HUES64 (cell line): ENCODE data around the gene CCDC92B.

Experiments
- H3K27ac ChIP-seq: 2 replicates; pipeline ENCODE4 v1.7.0; 2013; ENCODE audit warnings: low read depth, low read length, inconsistent platforms
- H3K27me3 ChIP-seq: 2 replicates; pipeline ENCODE4 v1.6.1; 2013; ENCODE audit warnings: mild to moderate bottlenecking, low read length; ENCODE audit not compliant: insufficient read depth
- H3K36me3 ChIP-seq: 2 replicates; pipeline ENCODE4 v1.6.1; 2013; ENCODE audit warnings: mild to moderate bottlenecking, low read length; ENCODE audit not compliant: insufficient read depth
- H3K4me1 ChIP-seq: 2 replicates; pipeline ENCODE4 v1.6.1; 2013; ENCODE audit warnings: mild to moderate bottlenecking, low read length, moderate library complexity; ENCODE audit not compliant: insufficient read depth
- H3K4me3 ChIP-seq: 2 replicates; pipeline ENCODE4 v1.5.1; 2013; ENCODE audit warnings: mild to moderate bottlenecking, low read length, moderate library complexity
- H3K9ac ChIP-seq: 2 replicates; pipeline ENCODE4 v1.6.1; 2013; ENCODE audit warnings: mild to moderate bottlenecking, low read depth, low read length
- H3K9me3 ChIP-seq: 2 replicates; pipeline ENCODE4 v1.6.1; 2013; ENCODE audit warnings: low read depth, low read length; ENCODE audit not compliant: insufficient read depth
- WGBS: fragments of 150-250, 120-280 bp; methylation state at CpG from one replicate; pipeline ENCODE4 v1.1.7; 2013; ENCODE audit warnings: missing lambda C conversion rate; 5-methylcytosine and 5-hydroxymethylcytosine counted together

The CCDC92B gene

GRCh38 chr17:2719861-2720260 is 29.6 kb downstream of the CCDC92B start:
- Histone ChIP-seq H3K4me1 (peaks cover 9% of the 10 kb centered on the region), H3K36me3 (no peaks in the 10 kb centered on the region), H3K27me3 (no peaks in the 10 kb centered on the region), H3K9me3 (no peaks in the 10 kb centered on the region), H3K9ac (no peak overlapping the region), H3K4me3 (no peak overlapping the region), H3K27ac (no peak overlapping the region)
- 61% methylated on average over 4 of the region's 4 CpGs for WGBS

GRCh38 chr17:2718150-2718938 is 31.1 kb downstream of the CCDC92B start:
- no peaks in the 10 kb centered on the region for H3K27me3 ChIP-seq
- no peaks in the 10 kb centered on the region for H3K36me3 ChIP-seq
- WGBS = 84% methylated on average over 13 of the region's 13 CpGs
- H3K27ac ChIP-seq = no peak overlapping the region
- H3K9ac ChIP-seq = no peak overlapping the region
- no peak overlapping the region for H3K4me3 ChIP-seq
- H3K4me1 ChIP-seq = peaks cover 9% of the 10 kb centered on the region
- no peaks in the 10 kb centered on the region for H3K9me3 ChIP-seq

GRCh38 chr17:2716649-2717048 is 32.8 kb downstream of the CCDC92B start:
- H3K9ac ChIP-seq = no peak overlapping the region
- H3K4me3 ChIP-seq = no peak overlapping the region
- no peak overlapping the region for H3K27ac ChIP-seq
- H3K27me3 ChIP-seq = peaks cover 10% of the 10 kb centered on the region; the same call in 1 of the 2 replicates
- WGBS = 76% methylated on average over 5 of the region's 5 CpGs
- no peaks in the 10 kb centered on the region for H3K9me3 ChIP-seq
- H3K4me1 ChIP-seq = peaks cover 9% of the 10 kb centered on the region
- no peaks in the 10 kb centered on the region for H3K36me3 ChIP-seq

GRCh38 chr17:2713881-2714280 is 35.6 kb downstream of the CCDC92B start:
- Histone ChIP-seq H3K4me3 (no peak overlapping the region), H3K9me3 (no peaks in the 10 kb centered on the region), H3K27me3 (peaks cover 22% of the 10 kb centered on the region), H3K9ac (no peak overlapping the region), H3K27ac (no peak overlapping the region), H3K36me3 (no peaks in the 10 kb centered on the region), H3K4me1 (peaks cover 16% of the 10 kb centered on the region)
- WGBS = 96% methylated on average over 9 of the region's 9 CpGs

- peak overlapping the region; percentile 17; the same call in 1 of the 2 replicates for H3K27ac ChIP-seq
- H3K36me3 ChIP-seq = no peaks in the 10 kb centered on the region
- H3K9ac ChIP-seq = peak overlapping the region; percentile 84; the same call in 1 of the 2 replicates
- 67% methylated on average over 36 of the region's 36 CpGs for WGBS
- peak overlapping the region; percentile 80 for H3K4me3 ChIP-seq
- no peaks in the 10 kb centered on the region for H3K9me3 ChIP-seq
- peaks cover 22% of the 10 kb centered on the region for H3K27me3 ChIP-seq
- H3K4me1 ChIP-seq = peaks cover 20% of the 10 kb centered on the region
These were observed 37.0 kb downstream of the CCDC92B start for GRCh38 chr17:2712300-2713043.

- Histone ChIP-seq H3K9me3 (no peaks in the 10 kb centered on the region), H3K4me3 (peak within 1 kb of the TSS; percentile 80), H3K36me3 (no peaks in the 10 kb centered on the region), H3K27me3 (peaks cover 22% of the 10 kb centered on the region), H3K9ac (peak within 1 kb of the TSS; percentile 84), H3K27ac (peak within 1 kb of the TSS; percentile 17; the same call in 1 of the 2 replicates), H3K4me1 (peaks cover 23% of the 10 kb centered on the region)
- 10% methylated on average over 76 of the region's 76 CpGs for WGBS
These were observed 37.7 kb downstream of the CCDC92B start, which contains the start of gene CLUH for GRCh38 chr17:2711608-2712299. CLUH (minus strand) TSS chr17:2711764; CDS start chr17:2711661, 103 bp downstream.

- WGBS = 2% methylated on average over 82 of the region's 82 CpGs
These were observed 38.4 kb downstream of the CCDC92B start for GRCh38 chr17:2710803-2711607.

GRCh38 chr17:2710071-2710802 is 39.2 kb downstream of the CCDC92B start:
- H3K4me3 ChIP-seq = peak overlapping the region; percentile 80
- 67% methylated on average over 16 of the region's 16 CpGs for whole genome bisulfite sequencing
- peaks cover 22% of the 10 kb centered on the region for H3K27me3 ChIP-seq
- H3K4me1 ChIP-seq = peaks cover 23% of the 10 kb centered on the region
- no peaks in the 10 kb centered on the region for H3K36me3 ChIP-seq
- H3K27ac ChIP-seq = no peak overlapping the region
- H3K9ac ChIP-seq = peak overlapping the region; percentile 84
- H3K9me3 ChIP-seq = no peaks in the 10 kb centered on the region

More at GRCh38 chr17:2710803-2711607, 38.4 kb downstream of the CCDC92B start:
- no peaks in the 10 kb centered on the region for H3K9me3 ChIP-seq
- H3K27me3 ChIP-seq = peaks cover 22% of the 10 kb centered on the region
- no peak overlapping the region for H3K27ac ChIP-seq
- peak overlapping the region; percentile 84 for H3K9ac ChIP-seq
- no peaks in the 10 kb centered on the region for H3K36me3 ChIP-seq
- peak overlapping the region; percentile 80 for H3K4me3 ChIP-seq
- H3K4me1 ChIP-seq = peaks cover 18% of the 10 kb centered on the region

GRCh38 chr17:2709183-2709661 is 40.2 kb downstream of the CCDC92B start:
- peaks cover 22% of the 10 kb centered on the region for H3K27me3 ChIP-seq
- H3K9ac ChIP-seq = no peak overlapping the region
- 0 out of 2 replicates have a peak, but pooled peaks cover 2% of the 10 kb centered on the region for H3K36me3 ChIP-seq
- H3K27ac ChIP-seq = no peak overlapping the region
- no peaks in the 10 kb centered on the region for H3K9me3 ChIP-seq
- peaks cover 26% of the 10 kb centered on the region for H3K4me1 ChIP-seq
- 76% methylated on average over 10 of the region's 10 CpGs for WGBS
- no peak overlapping the region for H3K4me3 ChIP-seq
